NCI-H1417 treated with DMSO at 0.1 percent for 48 hours (cell line): ENCODE measurements around the gene FKBP4.

Source experiments
- DNase-seq: peaks from one replicate; lab custom pipeline; 2025; lab: John Stamatoyannopoulos, UW

FKBP4 gene

DNA sequence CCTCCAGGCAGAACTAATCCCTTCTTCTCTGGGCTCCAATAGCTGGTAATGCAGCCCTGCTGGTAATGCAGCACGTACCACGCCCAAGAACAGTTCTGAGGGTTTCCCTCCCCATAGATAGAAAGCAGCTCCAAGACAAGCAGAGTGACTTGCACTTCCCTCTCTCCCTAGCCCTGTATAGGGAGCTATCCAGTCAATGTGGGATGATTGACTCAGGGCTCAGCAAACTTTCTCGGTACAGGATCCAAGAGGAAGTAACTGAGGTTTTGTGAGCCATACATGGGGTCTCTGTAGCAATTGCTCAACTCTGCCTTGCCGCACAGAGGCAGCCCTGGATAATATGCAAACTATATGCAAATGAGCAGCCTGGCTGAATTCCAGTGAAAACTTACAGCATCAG, 15.5 kb upstream of the FKBP4 start:
- DNase-seq = no peak

DNA sequence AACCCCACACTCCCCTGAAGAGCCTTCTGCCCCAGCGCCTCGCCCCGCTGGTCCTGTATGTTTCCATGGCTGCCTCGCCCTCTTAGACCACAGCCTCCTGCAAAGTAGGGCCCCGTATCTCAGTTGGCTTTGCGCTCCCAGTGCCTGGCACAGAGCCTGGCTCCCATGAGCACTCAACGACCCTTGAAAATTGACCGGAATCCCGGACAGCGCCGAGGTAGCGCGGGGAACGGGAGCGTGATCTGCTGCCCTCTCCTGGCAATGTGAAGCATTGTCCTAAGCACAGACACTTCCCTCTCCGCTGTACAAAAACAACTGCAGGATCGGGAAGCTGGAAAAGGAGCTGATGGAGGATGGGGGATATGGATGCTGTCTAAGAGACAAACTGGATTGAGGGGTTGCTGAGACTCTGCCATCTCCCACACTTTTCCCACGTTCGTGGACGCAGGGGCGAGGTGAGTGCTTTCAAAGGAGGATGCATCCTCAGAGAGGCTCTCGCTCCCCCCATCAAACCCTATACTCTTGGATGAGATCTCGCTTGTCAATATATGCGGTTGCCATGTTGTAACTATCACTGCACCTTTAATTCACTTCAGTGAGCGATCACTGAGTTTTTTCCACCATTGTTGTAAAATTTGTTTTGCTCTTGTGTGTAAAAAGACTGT, 10.7 kb upstream of the FKBP4 start:
- DNase-seq = peak; percentile 16

DNA sequence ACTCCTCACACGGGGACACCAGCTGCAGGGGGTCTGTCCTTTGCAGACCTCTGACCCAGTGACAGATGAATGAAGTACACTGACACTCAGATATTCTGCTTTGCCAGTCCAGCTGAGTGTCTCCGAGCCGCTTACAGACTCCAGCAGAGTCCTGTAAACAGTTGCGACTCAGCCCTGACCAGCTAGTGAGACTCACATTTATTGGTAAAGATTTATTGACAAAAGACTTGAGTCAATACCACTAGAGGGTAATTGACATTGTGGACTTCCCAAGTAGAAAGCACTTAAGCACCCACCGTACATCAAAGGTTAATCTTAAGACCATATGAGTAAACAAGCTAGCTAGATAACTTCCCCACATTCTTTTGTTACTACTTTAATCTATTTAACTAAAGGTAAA, 9.8 kb upstream of the FKBP4 start:
- no peak for DNase-seq

DNA sequence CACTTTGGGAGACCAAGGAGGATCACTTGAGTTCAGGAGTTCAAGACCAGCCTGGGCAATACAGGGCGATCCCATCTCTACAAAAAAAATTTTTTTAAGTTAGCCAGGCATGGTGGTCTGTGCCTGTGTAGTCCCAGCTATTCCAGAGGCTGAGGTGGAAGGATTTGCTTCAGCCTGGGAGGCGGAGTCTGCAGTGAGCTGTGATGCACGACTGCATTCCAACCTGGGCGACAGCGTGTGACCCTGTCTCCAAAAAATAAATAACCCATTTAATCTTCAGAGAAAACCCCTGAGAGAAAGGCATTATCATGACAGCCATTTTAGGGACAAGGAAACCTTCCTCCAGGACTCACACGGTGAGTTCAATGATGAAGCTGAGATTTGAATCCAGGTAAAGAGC, 3.7 kb upstream of the FKBP4 start:
- no peak for DNase-seq

DNA sequence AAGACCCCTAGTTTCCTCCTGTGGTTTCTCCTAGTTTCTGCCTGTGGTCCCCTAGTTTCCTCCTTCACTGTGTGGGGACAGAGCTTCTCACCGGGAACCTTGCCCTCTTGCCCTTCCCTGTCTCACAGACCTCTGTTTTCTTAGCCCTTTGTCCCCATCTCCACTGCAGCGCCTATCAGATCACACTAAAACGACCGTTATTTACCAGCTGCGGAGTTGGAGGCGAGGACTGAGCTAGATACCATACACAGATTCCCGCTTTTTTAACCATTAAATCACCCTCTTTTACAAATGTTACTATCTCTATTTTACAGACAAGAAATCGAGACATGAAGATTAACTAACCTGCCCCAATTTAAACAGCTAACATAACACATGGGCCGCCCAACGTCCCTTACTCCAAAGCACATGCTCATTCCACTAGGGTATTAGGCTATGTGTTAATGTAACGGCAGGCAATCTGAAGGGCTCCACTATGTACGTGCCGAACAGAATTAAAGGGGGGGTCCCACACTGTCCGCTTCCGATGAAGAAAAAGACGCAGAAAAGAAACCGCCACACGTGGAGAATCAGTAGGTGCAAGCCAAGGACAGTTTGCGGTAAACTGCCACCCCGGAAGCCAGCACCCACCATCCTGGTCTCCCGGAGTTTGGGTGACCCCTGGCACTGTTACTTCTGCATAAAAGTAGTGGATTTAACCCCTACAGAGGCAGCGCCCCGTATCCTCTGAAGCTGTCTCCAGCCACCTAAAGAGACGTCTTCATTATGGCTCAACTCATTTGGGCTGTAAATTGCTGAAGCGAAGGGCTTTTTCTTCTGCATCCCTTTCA, 1.9 kb upstream of the FKBP4 start:
- DNase-seq = no peak

DNA sequence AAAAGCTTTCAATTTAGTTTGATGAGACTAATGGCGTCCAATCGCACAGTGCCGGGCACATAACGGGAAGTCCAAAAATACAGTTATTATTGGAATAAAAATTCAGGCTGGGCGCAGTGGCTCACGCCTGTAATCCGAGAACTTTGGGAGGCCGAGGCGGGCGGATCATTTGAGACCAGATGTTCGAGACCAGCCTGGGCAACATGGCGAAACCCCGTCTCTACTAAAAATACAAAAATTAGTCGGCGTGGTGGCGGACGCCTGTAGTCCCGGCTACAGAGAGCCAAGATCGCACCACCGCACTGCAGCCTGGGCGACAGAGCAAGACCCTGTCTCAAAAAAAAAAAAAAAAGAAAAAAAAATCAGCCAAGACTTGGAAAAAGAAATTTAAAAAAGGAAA, 1.2 kb upstream of the FKBP4 start:
- DNase-seq = no peak

DNA sequence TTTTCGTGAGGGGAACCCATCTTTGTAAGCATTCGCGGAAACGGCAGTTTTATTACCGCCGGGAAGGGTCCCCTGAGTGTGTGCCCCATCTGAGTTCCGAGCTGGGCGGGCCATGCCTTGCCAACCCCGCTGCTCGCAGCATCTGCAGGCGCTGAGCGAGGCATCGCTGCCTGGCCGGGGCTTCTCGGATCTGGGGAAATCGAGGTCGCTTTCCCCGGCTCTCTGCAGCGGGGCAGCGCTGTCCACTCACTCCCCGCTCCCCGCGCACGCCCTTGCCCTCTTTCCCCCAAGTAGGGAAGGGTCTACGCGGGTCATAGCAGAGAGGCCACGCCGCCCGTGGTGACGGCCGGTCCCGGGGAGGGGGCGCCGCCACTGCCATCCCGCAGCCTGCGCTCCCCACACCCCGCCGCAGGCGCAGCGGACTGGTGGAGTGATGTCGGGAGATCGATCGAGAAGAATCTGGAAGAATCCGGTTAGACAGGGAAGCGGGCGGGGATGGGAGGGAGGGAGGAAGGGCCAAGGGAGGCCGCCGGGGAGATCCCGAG, 507 bp upstream of the FKBP4 start:
- DNase-seq = no peak

DNA sequence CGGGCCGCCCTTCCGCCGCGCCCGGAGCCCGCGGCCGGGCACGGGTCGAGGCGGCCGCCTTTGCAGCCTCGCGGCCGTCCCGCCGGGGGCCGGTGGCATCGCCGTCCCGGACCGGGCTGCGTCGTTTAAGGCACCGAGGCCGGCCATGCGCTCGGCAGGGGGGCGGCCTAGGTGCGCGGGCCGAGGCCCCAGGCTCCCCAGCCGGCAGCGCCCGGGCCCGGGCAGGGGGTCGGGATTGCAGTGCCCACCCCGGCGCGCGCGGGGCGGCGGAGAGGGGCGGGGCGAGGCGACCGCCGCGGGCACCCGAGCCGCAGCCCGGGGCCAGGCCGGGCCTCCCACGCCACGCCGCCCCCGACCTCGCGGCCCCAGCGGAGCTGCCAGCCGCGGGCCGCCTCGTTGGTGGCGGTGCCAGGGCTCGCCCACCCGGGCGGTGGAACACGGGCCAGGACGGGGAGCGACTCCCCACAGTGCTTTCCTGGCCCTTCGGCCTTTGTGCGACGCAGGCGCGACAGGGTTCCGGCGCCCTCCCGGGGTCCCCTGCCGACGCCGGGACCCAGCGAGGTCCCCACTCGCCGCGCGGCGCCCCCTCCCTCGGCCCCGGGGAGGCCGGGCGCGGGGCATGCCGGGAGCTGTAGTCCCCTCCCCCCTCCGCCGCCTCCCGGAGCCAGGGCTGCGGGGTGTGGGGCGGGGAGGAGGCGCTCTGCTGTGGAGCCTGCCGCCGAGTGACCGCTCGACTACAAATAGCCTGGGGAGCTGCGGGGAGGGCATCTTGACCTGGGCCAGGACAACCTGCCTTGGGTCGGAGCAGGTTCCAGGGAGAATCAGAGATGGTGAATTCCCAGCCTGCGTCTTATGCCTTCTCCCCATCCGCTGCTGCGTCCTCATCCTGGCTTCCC, 769 bp downstream of the FKBP4 start:
- no peak for DNase-seq

DNA sequence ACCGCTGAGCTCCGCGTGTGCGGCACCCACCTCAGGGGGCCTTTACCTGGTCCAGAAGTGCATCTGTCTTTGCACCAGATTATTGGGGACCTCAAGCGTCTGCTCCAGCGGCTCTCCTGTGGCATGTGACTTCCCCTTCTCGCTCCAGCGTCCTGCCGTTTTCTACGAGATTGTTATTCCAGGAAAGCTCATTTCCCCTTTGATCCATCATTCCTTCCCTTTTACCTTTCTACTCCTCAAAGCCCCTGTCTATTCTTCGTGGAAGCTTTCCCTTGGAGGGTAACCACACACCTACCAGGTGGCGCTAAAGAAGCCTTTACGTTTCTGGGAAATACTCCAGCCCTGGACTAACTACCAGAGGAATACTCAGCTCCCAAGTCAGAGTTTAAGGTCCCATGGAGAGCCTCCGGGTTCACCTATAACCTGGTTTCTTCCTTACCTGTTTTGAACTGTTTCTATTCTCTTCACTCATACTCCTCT, 1.5 kb downstream of the FKBP4 start:
- DNase-seq = no peak

DNA sequence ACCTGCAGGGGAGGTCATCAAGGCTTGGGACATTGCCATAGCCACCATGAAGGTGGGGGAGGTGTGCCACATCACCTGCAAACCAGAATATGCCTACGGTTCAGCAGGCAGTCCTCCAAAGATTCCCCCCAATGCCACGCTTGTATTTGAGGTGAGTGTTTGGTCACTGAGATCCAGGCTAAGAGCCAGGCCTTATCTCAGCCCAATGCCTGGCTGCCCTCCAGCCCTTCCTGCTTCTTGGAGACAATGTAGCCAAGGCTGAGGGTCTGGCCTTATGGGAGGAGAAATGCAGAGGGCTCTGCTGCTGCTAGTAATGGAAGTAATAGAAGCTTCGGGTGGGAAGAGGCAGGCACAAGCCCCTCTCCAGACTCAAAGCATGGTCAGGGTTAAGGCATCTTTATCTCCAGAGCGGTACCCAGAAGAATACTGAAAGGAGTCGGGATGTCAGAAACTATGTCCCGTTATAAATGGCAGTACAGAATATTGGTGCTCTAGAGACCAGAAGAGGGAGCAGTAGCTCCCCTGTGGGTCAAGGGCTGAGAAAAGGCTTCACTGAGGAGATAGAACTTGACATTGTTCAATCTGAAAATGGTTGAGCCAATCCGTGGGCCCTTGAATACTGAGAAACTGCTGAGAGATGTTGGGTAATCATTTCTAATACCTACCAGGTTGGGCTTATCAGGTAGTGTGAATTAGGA, 3.1 kb downstream of the FKBP4 start:
- no peak for DNase-seq

DNA sequence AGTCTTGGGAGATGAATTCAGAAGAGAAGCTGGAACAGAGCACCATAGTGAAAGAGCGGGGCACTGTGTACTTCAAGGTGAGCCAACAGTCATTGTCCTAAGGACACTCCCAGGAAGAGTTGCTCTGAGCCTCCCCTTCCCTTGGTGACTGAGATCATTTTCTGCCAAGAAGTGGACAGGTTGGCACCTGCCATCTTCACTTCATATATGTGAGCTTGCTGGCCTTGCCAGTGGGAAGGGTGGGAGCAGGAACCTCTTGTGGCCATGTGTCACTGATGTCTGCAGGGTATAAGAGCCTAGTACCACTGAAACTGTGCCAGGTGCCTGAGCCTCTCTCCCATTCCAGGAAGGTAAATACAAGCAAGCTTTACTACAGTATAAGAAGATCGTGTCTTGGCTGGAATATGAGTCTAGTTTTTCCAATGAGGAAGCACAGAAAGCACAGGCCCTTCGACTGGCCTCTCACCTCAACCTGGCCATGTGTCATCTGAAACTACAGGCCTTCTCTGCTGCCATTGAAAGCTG, 5.3 kb downstream of the FKBP4 start:
- DNase-seq = no peak

DNA sequence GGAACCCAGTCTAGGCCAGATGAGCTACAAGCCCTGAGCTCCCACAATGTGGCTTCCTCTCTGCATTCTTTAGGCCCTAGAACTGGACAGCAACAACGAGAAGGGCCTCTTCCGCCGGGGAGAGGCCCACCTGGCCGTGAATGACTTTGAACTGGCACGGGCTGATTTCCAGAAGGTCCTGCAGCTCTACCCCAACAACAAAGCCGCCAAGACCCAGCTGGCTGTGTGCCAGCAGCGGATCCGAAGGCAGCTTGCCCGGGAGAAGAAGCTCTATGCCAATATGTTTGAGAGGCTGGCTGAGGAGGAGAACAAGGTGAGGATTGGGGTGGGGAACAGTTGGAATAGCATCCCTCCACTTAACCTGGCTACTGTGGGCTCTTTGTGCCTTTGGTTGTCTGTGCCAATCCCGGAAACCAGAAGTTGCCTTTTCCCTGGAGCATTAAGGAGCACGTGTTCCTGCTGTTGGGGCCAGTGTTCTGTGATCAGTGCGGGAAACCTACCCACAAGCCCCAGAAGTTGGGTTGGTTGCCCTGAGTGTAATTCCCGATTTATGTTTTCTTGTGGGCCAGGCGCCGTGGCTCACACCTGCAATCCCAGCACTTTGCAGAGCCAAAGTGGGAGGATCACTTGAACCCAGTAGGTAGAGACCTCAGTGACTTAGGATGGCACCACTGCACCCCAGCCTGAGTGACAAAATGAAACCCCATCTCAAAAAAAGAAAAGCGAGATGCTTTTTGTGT, 6.4 kb downstream of the FKBP4 start:
- no peak for DNase-seq

DNA sequence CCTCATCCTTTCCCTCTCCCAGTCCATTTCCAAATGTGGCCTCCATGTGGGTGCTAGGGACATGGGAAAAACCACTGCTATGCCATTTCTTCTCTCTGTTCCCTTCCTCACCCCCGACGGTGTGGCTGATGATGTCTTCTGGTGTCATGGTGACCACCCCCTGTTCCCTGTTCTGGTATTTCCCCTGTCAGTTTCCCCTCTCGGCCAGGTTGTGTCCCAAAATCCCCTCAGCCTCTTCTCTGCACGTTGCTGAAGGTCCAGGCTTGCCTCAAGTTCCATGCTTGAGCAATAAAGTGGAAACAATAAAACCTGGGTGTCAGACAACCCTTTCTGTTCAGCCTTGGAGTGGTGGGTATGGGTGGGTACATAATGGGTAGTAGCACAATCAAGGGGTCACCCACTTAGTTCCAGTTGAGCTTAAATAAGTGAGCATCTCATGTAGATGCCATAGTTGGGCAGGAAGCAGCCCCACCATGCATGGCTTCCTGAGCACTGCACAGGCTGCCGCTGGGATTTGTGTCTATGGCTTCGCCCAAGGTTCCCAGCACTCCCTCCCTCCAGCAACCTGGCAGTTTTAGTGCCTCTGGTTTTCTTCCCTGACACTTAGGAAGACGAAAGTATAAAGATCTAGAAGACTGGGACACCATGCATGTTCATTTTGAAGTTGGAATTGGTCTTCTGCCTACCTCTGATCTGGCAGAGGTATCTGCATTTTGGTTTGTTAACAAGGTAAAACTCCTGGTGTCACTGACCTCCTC, 9.0 kb downstream of the FKBP4 start:
- no peak for DNase-seq

DNA sequence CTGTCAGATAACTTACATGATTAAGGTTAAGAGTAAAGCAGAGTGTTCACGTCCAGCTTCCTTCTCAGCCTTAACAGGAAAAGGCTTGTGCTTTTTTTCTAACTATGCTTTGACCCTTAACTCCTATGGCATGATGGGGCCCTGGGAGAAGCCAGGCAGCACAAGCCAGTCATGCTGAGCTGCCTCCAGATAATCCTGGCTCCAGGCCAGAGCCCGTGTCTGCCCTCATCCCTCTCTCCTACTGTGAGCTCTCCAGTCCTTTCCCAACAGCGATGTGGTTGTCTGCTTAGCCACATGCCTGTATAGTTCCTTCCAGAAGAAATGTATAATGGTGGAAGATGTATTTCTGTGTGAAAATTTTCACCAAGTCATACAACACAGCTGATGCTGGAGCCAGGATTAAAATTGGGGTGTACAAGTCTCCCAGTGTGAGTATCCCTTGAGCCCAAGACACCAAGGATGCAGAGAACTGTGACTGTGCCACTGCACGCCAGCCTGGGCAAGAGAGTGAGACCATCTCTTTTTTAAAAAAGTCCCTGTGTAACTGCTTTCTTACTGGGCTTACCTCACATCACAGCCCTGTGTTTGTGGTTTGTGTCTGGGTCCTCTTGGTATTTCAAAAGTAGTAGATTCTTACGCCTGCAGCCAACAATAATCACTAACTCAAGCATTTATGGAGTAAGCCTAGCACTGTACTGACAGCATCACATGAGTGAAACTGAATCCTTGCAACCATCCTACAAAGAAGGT, 9.8 kb downstream of the FKBP4 start:
- DNase-seq = no peak

DNA sequence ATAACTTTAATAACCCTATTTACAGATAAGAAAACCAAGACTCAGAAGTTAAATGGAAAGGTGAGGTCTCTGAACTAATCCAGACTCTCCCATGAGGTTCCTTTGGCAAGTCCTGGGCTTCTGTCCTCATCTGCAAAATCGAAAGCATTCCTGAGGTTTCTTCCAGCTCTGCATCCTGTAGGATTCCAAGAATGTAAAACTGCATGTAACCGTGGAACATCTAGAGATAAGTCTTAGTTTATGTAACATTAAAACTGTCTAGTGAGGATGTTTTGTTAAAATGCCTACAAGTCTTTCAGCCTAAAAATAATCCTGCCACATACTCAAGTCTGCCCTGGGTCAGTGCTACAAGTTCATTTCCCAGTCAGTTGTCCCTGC, 10.4 kb downstream of the FKBP4 start:
- DNase-seq = no peak

DNA sequence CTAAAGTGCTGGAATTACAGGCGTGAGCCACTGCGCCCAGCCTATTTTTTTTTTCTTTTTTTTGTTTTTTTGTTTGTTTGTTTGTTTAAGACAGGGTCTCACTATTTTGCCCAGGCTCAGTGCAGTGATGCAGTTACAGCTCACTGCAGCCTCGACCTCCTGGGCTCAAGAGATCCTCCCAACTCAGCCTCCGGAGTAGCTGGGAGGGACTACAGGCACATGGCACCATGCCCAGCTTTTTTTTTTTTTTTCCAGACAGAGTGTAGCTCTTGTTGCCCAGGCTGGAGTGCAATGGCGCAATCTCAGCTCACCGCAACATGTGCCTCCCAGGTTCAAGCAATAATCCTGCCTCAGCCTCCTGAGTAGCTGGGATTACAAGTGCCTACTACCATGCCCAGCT, 11.9 kb downstream of the FKBP4 start:
- DNase-seq = no peak

DNA sequence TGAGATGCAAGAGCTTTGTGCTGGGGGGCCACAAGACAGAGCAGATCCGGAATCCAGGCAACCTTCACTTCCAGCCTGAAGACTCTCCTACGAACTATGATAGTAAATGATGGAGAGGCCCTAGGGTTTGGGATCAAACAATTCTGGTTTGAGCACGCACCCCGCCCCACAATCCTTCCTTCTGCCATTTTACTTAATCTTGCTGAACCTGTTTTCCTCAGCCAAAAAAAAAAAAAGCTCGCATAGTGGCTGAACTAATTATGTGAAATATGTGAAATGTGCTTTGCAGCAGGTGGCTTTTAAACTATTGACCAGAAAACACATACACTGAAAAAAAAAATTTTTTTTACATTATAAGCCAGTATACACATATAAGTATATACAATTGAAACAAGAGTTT, 17.0 kb downstream of the FKBP4 start:
- no peak for DNase-seq

DNA sequence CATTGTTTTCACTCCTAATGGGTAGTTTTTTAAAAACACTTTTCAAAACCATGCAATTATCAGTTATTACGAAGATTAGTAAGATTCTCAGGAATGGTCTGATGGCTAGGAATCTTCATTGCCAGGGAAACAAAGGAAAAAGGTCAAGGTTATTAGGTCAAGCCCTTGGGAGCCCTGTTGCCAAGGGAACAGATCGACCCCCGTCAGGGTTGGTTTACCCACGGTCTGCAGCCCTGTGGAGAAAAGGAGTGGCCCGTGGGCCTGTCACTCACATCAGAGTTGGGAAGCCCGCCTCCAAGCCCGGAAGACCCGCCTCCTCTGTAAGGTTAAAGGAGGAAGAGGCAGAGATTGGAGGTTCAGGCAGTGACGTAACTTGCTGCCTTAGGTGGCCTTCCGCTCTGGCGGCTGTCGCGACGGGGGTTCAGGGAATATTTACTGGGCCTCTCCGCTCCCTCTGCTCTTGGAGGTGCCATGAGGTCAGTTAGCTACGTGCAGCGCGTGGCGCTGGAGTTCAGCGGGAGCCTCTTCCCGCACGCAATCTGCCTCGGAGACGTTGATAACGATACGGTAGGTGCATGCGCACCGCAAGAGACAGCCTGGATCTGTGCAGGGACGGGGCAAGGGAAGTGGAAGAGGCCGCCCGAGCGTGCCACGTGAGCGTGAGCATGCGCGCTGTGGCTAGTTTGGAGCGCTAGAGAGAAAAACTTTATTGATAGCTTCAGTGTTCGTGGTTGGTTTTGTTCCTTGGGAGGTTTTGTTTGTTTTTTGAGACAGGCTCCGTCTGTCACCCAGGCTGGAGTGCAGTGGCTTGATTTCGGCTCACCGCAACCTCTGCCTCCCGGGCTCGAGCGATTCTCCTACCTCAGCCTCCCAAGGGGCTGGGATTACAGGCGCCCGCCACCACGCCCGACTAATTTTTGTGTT, 17.8 kb downstream of the FKBP4 start, which contains the start of gene ITFG2:
Gene ITFG2 (plus strand): TSS at position 379 of the 924 bp plus-strand sequence. CDS start 93 bp downstream, at position 472.
- DNase-seq = peak; percentile 100
